ENCODE results near the gene ARMS2.

The ARMS2 gene, protein sequence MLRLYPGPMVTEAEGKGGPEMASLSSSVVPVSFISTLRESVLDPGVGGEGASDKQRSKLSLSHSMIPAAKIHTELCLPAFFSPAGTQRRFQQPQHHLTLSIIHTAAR

DNA sequence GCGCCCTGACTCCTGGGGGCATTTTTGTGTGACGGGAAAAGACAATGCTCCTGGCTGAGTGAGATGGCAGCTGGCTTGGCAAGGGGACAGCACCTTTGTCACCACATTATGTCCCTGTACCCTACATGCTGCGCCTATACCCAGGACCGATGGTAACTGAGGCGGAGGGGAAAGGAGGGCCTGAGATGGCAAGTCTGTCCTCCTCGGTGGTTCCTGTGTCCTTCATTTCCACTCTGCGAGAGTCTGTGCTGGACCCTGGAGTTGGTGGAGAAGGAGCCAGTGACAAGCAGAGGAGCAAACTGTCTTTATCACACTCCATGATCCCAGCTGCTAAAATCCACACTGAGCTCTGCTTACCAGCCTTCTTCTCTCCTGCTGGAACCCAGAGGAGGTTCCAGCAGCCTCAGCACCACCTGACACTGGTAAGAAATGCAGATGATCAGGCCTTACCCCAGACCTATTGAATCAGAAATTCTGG, at the start of gene ARMS2:
ARMS2 (plus strand) TSS at position 51 of the 478 bp plus-strand sequence; CDS start at position 126, 75 bp downstream.
- TF ChIP-seq, protein P1, sequence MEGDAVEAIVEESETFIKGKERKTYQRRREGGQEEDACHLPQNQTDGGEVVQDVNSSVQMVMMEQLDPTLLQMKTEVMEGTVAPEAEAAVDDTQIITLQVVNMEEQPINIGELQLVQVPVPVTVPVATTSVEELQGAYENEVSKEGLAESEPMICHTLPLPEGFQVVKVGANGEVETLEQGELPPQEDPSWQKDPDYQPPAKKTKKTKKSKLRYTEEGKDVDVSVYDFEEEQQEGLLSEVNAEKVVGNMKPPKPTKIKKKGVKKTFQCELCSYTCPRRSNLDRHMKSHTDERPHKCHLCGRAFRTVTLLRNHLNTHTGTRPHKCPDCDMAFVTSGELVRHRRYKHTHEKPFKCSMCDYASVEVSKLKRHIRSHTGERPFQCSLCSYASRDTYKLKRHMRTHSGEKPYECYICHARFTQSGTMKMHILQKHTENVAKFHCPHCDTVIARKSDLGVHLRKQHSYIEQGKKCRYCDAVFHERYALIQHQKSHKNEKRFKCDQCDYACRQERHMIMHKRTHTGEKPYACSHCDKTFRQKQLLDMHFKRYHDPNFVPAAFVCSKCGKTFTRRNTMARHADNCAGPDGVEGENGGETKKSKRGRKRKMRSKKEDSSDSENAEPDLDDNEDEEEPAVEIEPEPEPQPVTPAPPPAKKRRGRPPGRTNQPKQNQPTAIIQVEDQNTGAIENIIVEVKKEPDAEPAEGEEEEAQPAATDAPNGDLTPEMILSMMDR (IDR thresholded peaks at IDR 0.05; ENCODE audit: low read length, missing control alignments): no peak
- no peak within 1 kb of the TSS for H3K4me3 ChIP-seq (replicated peaks; ENCODE audit: low read depth, low read length)
- DNase-seq (ENCODE audit: low read depth): no peak

DNA sequence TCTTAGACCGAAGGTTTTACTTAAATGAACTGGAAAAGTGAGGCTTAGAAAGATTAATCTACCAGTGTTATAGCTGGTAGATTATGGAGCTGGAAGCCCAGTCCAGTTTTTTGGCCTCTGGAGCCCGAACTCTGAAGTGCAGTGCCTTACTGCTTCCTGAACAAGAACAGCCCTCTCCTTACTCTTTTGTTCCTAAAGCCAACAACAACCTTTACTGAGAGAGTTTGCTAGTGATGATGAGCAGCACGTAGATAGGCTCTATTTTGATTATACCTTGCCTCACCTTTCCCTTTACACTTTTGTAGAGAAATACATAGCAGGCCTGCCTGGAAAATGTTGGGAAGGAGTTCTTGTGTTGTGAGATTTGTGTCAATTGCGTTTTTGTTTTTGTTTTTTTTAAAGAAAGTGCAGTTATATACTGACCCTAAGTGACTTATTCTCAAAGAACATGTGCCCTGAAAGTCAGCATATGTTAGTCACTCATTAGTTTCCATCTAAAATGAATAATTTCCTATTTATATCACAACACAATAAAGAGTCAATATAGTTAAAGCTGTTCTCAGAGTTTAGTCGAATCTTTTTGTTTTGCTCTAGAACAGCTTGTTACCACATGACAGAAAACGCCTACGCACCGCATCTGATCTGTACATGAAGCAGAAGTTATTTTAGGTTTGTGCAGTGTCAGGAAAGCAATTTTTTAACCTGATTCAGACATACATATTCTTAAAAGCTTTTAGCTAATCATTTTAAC, 46.9 kb upstream of the ARMS2 start:
- TF ChIP-seq, protein P1 (IDR thresholded peaks at IDR 0.05; ENCODE audit: low read length, missing control alignments): no peak
- no peak for DNase-seq (ENCODE audit: low read depth)
- H3K4me3 ChIP-seq (replicated peaks; ENCODE audit: low read depth, low read length): no peak overlapping the region

DNA sequence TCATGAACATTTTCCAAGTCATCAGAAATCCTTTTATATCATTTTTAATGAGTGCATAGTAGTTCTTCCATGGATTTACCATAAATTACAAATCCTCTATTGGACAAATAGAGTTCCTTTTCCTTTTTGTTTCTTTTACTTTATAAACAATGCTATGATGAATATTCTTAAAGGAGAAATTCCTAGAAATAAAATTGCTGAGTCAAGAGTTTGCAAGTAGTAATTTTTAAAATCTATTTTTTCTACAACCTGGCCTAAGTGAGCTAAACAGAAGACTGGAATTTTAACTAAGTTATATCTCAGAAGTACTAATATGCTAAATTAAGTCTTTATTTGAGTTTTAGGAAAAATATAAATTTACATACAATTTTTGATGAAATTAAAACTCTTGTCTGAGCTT, 41.1 kb upstream of the ARMS2 start:
- no peak overlapping the region for H3K4me3 ChIP-seq (replicated peaks; ENCODE audit: low read depth, low read length)
- DNase-seq (ENCODE audit: low read depth): no peak
- TF ChIP-seq, protein P1 (IDR thresholded peaks at IDR 0.05; ENCODE audit: low read length, missing control alignments): no peak

DNA sequence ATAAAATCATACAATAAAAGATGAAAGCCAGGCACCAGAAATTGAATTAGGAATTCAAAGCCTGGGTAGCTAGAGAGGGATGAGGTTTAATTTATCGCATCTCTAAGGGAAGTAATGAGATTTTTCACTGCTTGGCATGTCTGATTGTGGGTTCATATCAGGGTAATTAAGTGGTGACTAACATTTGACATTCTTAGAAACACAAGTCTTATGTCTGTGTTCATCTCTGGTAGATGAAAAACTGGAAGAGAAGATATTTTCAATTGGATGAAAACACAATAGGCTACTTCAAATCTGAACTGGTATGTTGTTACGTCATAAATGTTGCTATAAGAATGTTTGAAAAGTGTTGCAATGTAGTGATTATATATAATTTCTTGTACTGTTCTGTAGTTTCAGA, 36.8 kb upstream of the ARMS2 start:
- no peak overlapping the region for H3K4me3 ChIP-seq (replicated peaks; ENCODE audit: low read depth, low read length)
- TF ChIP-seq, protein P1 (IDR thresholded peaks at IDR 0.05; ENCODE audit: low read length, missing control alignments): no peak
- peak; percentile 64 for DNase-seq (ENCODE audit: low read depth)

DNA sequence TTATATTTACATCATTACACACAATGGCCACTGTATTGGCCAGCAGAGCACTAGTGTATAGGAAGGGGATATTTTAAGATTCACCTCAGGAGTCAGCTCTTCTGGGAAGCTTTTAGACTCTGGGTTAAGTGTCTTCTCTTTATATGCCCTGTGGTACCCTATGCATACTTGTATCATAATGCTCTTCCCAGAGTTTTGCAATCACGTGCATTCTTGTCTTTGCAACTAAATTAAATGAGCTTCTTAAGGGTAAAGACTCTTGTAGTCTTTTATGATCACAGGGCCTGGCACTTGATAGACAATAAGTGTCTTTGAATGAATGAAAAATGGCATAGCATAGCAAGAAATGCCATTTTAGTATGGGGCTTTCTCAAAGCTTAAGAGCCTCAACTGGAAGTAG, 35.4 kb upstream of the ARMS2 start:
- no peak overlapping the region for H3K4me3 ChIP-seq (replicated peaks; ENCODE audit: low read depth, low read length)
- TF ChIP-seq, protein P1 (IDR thresholded peaks at IDR 0.05; ENCODE audit: low read length, missing control alignments): no peak
- no peak for DNase-seq (ENCODE audit: low read depth)

DNA sequence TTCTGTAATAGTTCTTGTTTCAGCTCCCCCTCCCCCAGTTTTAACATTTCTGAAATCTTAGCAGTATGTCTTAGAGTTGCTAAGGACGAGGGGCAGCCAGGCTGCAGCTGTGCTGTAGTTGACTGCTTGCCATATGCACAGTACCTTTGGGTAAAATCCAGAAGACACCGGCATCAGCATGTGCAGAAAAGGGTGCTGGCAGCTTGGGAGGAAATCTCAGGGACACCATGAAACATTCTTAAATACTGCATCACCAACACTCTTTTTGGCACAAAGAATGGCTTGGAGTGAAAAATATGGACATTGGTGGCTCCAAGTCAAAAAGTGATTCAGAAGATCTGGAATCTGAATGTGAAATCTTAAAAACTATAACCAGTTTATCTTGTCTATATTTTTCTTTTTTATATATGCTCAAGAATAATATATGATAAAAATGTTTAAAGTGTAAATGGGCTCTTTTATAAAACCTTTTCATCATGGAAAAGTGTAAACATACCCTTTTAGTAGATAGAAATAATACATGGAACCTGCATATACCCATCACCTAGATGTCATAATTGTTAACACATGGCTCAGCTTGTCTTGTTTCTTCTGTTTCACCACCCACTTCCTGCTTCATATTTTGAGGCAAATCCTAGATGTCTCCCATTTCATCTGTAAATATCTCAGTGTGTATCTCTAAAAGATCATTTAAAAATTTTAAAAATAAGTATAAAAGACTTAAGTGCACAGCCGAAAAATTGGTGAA, 34.4 kb upstream of the ARMS2 start:
- peak; percentile 82 for DNase-seq (ENCODE audit: low read depth)
- no peak overlapping the region for H3K4me3 ChIP-seq (replicated peaks; ENCODE audit: low read depth, low read length)
- TF ChIP-seq, protein P1 (IDR thresholded peaks at IDR 0.05; ENCODE audit: low read length, missing control alignments): no peak
